HEK293T (cell line): ENCODE data around the gene GALNT14.

Experiments
- CTCF ChIA-PET: fragments of 350-600 bp; formaldehyde crosslinking; extraction: SDS; loops from one replicate; lab custom pipeline; 2021; ENCODE audit warnings: antibody characterized with exemption, inconsistent platforms; lab: Yijun Ruan, JAX
- POLR2A ChIA-PET: fragments of 350-600 bp; formaldehyde crosslinking; extraction: SDS; loops from one replicate; lab custom pipeline; 2020; ENCODE audit warnings: antibody characterized with exemption, inconsistent platforms; lab: Yijun Ruan, JAX
- DNase-seq: peaks from one replicate; pipeline ENCODE4 v3.0.0; 2012; ENCODE audit warnings: mixed read lengths; ENCODE audit errors: extremely low spot score
- ARNT ChIP-seq: fragments of 450-650 bp; IDR thresholded peaks from 2 replicates; pipeline ENCODE4 v1.6.1; 2017; ENCODE audit warnings: mild to moderate bottlenecking
- BHLHE40 ChIP-seq: fragments of 450-650 bp; IDR thresholded peaks from 2 replicates; pipeline ENCODE4 v1.6.1; 2016; ENCODE audit warnings: mild to moderate bottlenecking, moderate library complexity, borderline replicate concordance
- CTBP1 ChIP-seq: fragments of 450-650 bp; IDR thresholded peaks from 2 replicates; pipeline ENCODE4 v1.6.1; 2016; ENCODE audit warnings: borderline replicate concordance
- ELF4 ChIP-seq: fragments of 450-650 bp; IDR thresholded peaks from 2 replicates; pipeline ENCODE4 v1.6.1; 2017; ENCODE audit warnings: antibody characterized with exemption
- FOXA1 ChIP-seq: fragments of 450-650 bp; IDR thresholded peaks from 2 replicates; pipeline ENCODE4 v1.6.1; 2016; ENCODE audit warnings: mild to moderate bottlenecking
- FOXK2 ChIP-seq: fragments of 450-650 bp; IDR thresholded peaks from 2 replicates; pipeline ENCODE4 v1.6.1; 2016; ENCODE audit warnings: mild to moderate bottlenecking
- FOXM1 ChIP-seq: fragments of 450-650 bp; IDR thresholded peaks from 2 replicates; pipeline ENCODE4 v1.6.1; 2017; ENCODE audit warnings: mild to moderate bottlenecking, borderline replicate concordance
- HDGF ChIP-seq: fragments of 450-650 bp; IDR thresholded peaks from 2 replicates; pipeline ENCODE4 v1.6.1; 2017; ENCODE audit warnings: antibody characterized with exemption, borderline replicate concordance
- L3MBTL2 ChIP-seq: fragments of 450-650 bp; conservative IDR thresholded peaks from 2 replicates; pipeline ENCODE4 v1.6.1; 2016; ENCODE audit warnings: mild to moderate bottlenecking
- LEF1 ChIP-seq: fragments of 450-650 bp; IDR thresholded peaks from 2 replicates; pipeline ENCODE4 v1.6.1; 2017; ENCODE audit warnings: mild to moderate bottlenecking, borderline replicate concordance
- NFRKB ChIP-seq: fragments of 450-650 bp; IDR thresholded peaks from 2 replicates; pipeline ENCODE4 v1.6.1; 2016; ENCODE audit warnings: mild to moderate bottlenecking, moderate library complexity
- PKNOX1 ChIP-seq: fragments of 450-650 bp; IDR thresholded peaks from 2 replicates; pipeline ENCODE4 v1.6.1; 2016
- SP1 ChIP-seq: fragments of 450-650 bp; IDR thresholded peaks from 2 replicates; pipeline ENCODE4 v1.6.1; 2017
- SUZ12 ChIP-seq: fragments of 450-650 bp; IDR thresholded peaks from 2 replicates; pipeline ENCODE4 v1.6.1; 2016; ENCODE audit warnings: mild to moderate bottlenecking
- TARDBP ChIP-seq: fragments of 450-650 bp; IDR thresholded peaks from 2 replicates; pipeline ENCODE4 v1.6.1; 2016
- ZNF384 ChIP-seq: fragments of 450-650 bp; IDR thresholded peaks from 2 replicates; pipeline ENCODE4 v1.6.1; 2016

The GALNT14 gene

DNA sequence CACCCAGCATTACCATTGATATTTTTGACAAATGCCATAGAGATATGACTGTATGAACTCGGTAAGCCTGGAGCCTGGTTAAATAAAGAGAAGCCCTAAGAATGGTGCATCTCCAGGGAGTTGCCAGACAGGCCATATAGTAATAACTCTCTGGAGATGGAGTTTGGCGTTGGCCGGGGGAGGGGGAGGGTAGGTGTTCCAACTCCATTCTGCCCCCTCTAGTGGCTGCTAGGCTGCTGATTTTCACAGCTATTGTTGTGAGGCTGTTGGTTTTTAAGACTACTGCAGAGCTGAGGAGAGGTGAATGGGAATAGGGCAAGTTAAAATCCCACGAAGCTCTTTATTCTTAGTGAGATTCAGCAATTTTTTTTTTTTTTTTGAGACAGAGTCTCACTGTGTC is 99.9 kb downstream of the GALNT14 start:
- no peak for TF ChIP-seq ARNT
- TF ChIP-seq FOXM1, result no peak
- ChIA-PET POLR2A (interaction anchor here (0.7 kb wide), 1 partner anchor 26 kb away, joined by 3 read pairs; no protein-coding TSS in a partner anchor), CTCF (no interaction called here)
- peak; percentile 40 for DNase-seq

GRCh38 chr2:31037058-31037457 is 101.2 kb downstream of the GALNT14 start:
- ChIA-PET CTCF (no interaction called here), POLR2A (no interaction called here)
- no peak for TF ChIP-seq L3MBTL2
- no peak for TF ChIP-seq ZNF384
- TF ChIP-seq SP1, result no peak
- no peak for TF ChIP-seq ELF4
- no peak for TF ChIP-seq NFRKB
- TF ChIP-seq FOXM1, result no peak
- TF ChIP-seq HDGF, result no peak
- TF ChIP-seq CTBP1, result no peak
- no peak for TF ChIP-seq FOXK2
- no peak for TF ChIP-seq FOXA1
- no peak for TF ChIP-seq BHLHE40
- no peak for TF ChIP-seq ARNT
- no peak for TF ChIP-seq TARDBP
- TF ChIP-seq SUZ12, result no peak
- DNase-seq, result no peak

DNA sequence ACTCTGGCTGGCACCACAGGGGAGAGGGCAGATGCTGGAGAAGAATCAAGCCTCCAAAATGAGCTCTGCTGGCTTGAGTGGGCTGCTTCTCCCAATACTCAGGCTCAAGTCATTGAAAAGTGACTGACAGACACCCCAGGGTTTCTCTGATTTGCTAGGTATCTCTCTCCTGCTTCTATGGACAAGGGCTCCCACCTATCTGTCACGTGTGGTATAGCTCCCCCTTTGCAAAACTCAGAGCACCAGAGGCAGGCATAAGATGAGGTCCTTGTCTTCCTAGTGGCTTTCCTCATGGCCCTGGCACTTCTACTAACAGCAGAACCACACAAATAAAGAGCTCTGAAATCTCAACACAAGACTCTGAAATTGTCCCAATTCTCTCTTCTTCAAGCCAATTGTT is 105.2 kb downstream of the GALNT14 start:
- TF ChIP-seq HDGF (no peak), FOXA1 (no peak), NFRKB (no peak), SP1 (no peak), ZNF384 (no peak), TARDBP (no peak), FOXM1 (no peak), PKNOX1 (no peak), ELF4 (no peak), LEF1 (no peak), BHLHE40 (no peak)

DNA sequence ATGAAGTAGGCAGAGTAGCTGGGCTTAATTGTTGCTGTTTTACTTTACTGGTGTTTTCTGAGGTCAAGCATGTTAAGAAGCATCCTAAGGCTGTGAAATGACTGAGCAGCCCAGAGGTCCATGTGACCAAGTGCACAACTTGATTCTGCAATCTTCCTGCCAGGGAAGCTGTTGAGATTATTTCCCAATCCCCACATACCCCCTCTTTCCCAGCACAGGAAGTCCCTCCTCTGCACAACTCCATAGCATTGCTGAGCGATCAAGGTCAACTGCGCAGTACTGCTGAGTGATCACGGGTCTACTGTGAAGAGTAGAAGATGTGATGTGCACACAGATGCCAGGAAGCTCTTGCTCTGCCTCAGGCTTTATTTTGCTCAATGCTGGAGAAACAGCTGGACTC is 105.8 kb downstream of the GALNT14 start:
- CTCF ChIA-PET, result no interaction called here
- POLR2A ChIA-PET, result no interaction called here
- TF ChIP-seq ELF4 (no peak), FOXM1 (no peak), LEF1 (no peak), SP1 (no peak), SUZ12 (no peak), CTBP1 (no peak), PKNOX1 (no peak), ZNF384 (no peak), ARNT (no peak), BHLHE40 (no peak), NFRKB (no peak), HDGF (no peak), FOXK2 (no peak), FOXA1 (no peak)
- DNase-seq, result no peak

More for the DNA sequence above, 105.2 kb downstream of the GALNT14 start:
- POLR2A ChIA-PET, result no interaction called here
- no peak for DNase-seq
- CTCF ChIA-PET, result interaction anchor here (0.8 kb wide), 1 partner anchor 14 kb away, joined by 4 read pairs; no protein-coding TSS in a partner anchor

GRCh38 chr2:31031132-31031706 is 107.0 kb downstream of the GALNT14 start:
- ChIA-PET POLR2A (no interaction called here), CTCF (no interaction called here)
- no peak for DNase-seq

More at GRCh38 chr2:31031132-31031706, 107.0 kb downstream of the GALNT14 start:
- TF ChIP-seq CTBP1 (no peak), FOXA1 (no peak), ARNT (no peak), ZNF384 (no peak), SUZ12 (no peak), TARDBP (no peak), SP1 (no peak), HDGF (no peak), ELF4 (no peak), L3MBTL2 (no peak), FOXM1 (no peak), PKNOX1 (no peak), BHLHE40 (no peak), NFRKB (no peak)
